ENCODE results near the gene POLR3F. TPM values are rescaled to one million over a fixed set of nuclear protein-coding genes. Genes with fewer than 3 reads are reported as not detected.

POLR3F gene, protein sequence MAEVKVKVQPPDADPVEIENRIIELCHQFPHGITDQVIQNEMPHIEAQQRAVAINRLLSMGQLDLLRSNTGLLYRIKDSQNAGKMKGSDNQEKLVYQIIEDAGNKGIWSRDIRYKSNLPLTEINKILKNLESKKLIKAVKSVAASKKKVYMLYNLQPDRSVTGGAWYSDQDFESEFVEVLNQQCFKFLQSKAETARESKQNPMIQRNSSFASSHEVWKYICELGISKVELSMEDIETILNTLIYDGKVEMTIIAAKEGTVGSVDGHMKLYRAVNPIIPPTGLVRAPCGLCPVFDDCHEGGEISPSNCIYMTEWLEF
- total RNA-seq (2014; rRNA removed; shearing (Covaris generic)) = 17.8 and 18.5 TPM in 2 replicates

GRCh38 chr20:18466894-18467730 lies at the start of gene POLR3F, which contains the start of gene DZANK1:
Gene POLR3F (plus strand): TSS chr20:18467390. CDS start chr20:18467507, 117 bp downstream.
Gene DZANK1 (minus strand): TSS chr20:18467030. CDS start chr20:18465358, 1,672 bp downstream.

GRCh38 chr20:18496740-18497592 lies 29.8 kb downstream of the POLR3F start, which contains the start of gene RBBP9:
Gene RBBP9 (minus strand): TSS chr20:18497225. CDS start chr20:18497167, 58 bp downstream.

GRCh38 chr20:18507218-18508191 lies 40.3 kb downstream of the POLR3F start, which contains the start of gene SEC23B:
Gene SEC23B (plus strand): TSS chr20:18507940. CDS start chr20:18510836, 2,896 bp downstream.

Small RNA genes within 50 kb of the gene (small RNA-seq; reads per million reads assigned to genes)
- gene MIR3192 (not detected), gene RNA5SP476 (0.50 reads per million, percentile 23 among the genes with 10 or more reads in this experiment)

Other genes with a start within 250 kb of the POLR3F start
- gene ZNF133, start 178.9 kb upstream of the POLR3F start, total RNA-seq (2014; rRNA removed; shearing (Covaris generic)) = 12.4 and 14.1 TPM in 2 replicates
- 1.3 and 1.5 TPM in 2 replicates for gene DZANK1, start 360 bp upstream of the POLR3F start, total RNA-seq (2014; rRNA removed; shearing (Covaris generic))
- 11.5 and 11.9 TPM in 2 replicates for gene RBBP9, start 29.8 kb downstream of the POLR3F start, total RNA-seq (2014; rRNA removed; shearing (Covaris generic))
- gene SEC23B, start 40.5 kb downstream of the POLR3F start, total RNA-seq (2014; rRNA removed; shearing (Covaris generic)) = 56.8 and 62.0 TPM in 2 replicates
- gene SMIM26, start 100.0 kb downstream of the POLR3F start, total RNA-seq (2014; rRNA removed; shearing (Covaris generic)) = 85.1 and 88.3 TPM in 2 replicates
- 126 and 130 TPM in 2 replicates for gene DTD1, start 120.7 kb downstream of the POLR3F start, total RNA-seq (2014; rRNA removed; shearing (Covaris generic))